ENCODE measurements around the gene METTL16. TPM values are rescaled to one million over a fixed set of nuclear protein-coding genes. Genes with fewer than 3 reads are reported as not detected.

Gene METTL16
- total and polyA plus RNA-seq, 2 donors (not counting 1 experiment from before 2014, with no cell fraction given), result 19.2 to 56.5 TPM

- Histone ChIP-seq H3K9ac (ENCODE audit: low read length) (no peak overlapping the region), H3K9me3 (ENCODE audit: control extremely low read depth in 1 of 3, control insufficient read depth in 2 of 3, insufficient read depth in 1 of 3, low read length in 2 of 3) (no peaks in the 10 kb centered on the region), H4K20me1 (ENCODE audit: control insufficient read depth, insufficient read depth, low read length, poor library complexity, severe bottlenecking) (peaks cover 37% of the 10 kb centered on the region), H3K4me3 (ENCODE audit: control extremely low read depth in 1 of 5, extremely low read depth in 1 of 5, insufficient read depth in 1 of 5, low read depth in 2 of 5, low read length in 4 of 5) (no peak overlapping the region), H3K4me1 (ENCODE audit: control insufficient read depth in 2 of 2, insufficient read depth in 2 of 2, low read length in 2 of 2) (peaks cover 0 to 7% of the 10 kb centered on the region in 2 donors), H3K27me3 (replicated peaks in 1 of 4; ENCODE audit: control extremely low read depth in 1 of 4, control insufficient read depth in 3 of 4, insufficient read depth in 4 of 4, low read length in 3 of 4) (no peaks in the 10 kb centered on the region), H2AFZ (ENCODE audit: insufficient read depth, low read depth, low read length, poor library complexity, severe bottlenecking) (no peak overlapping the region), H3K4me2 (replicated peaks; ENCODE audit: low read depth, low read length, poor library complexity, severe bottlenecking) (no peak overlapping the region), H3K36me3 (replicated peaks in 1 of 2; ENCODE audit: control extremely low read depth in 1 of 2, control insufficient read depth in 1 of 2, extremely low read depth in 1 of 2, insufficient read depth in 2 of 2, low read length in 1 of 2) (peaks cover 10 to 44% of the 10 kb centered on the region in 2 experiments), H3K79me2 (ENCODE audit: control insufficient read depth, insufficient read depth, low read length) (peaks cover 61% of the 10 kb centered on the region), H3K27ac (ENCODE audit: low read length in 2 of 2) (no peak overlapping the region)
- no peak for ATAC-seq (ENCODE audit: low read depth)
- WGBS (ENCODE audit: insufficient coverage), result 29% methylated on average over 1 of the region's 3 CpGs
- ChIA-PET POLR2A (no interaction called here), CTCF (interaction anchor here (0.6 to 1.0 kb wide), 3 partner anchors 96 to 565 kb away, joined by 3 read pairs; no protein-coding TSS in a partner anchor)
- Mint-ChIP-seq H3K9me3 (ENCODE audit: insufficient read depth) (no peaks in the 10 kb centered on the region), H3K27me3 (no peaks in the 10 kb centered on the region), H3K4me3 (no peak overlapping the region), H3K4me1 (peaks cover 31% of the 10 kb centered on the region), H3K27ac (no peak overlapping the region)
- intact Hi-C loops (cut with micrococcal nuclease), result no loop called here
- no peak for DNase-seq
- TF ChIP-seq CTCF (IDR thresholded peaks at IDR 0.05) (no peak), EZH2 (IDR thresholded peaks at IDR 0.05; ENCODE audit: borderline replicate concordance, insufficient read depth, low read depth, low read length, poor library complexity, severe bottlenecking) (no peak)
Observed at GRCh38 chr17:2478458-2478857, 33.2 kb downstream of the METTL16 start.

DNA sequence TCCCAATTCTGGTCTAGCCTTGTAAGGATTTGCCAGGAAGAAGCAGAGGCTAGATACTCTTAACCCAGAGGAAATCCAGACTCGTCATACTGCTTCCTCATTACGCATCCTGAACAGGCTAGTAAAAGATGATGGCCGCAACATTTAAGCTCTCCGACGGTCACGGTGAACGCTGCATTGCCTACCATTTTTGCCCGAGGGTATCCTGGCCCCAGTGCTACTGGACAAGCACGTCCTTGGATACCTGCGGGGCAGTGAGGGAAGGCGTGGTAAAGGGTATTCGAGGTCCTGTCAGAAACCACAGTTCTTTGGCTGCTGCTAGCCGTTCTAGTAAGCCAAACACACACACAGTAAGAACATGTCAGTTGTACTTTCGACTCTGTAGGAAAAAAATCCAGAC lies 36.6 kb downstream of the METTL16 start:
- H3K4me3 Mint-ChIP-seq, result no peak overlapping the region
- CTCF ChIA-PET, result no interaction called here

More for the DNA sequence above, 36.6 kb downstream of the METTL16 start:
- no peak for ATAC-seq (ENCODE audit: low read depth)
- H4K20me1 ChIP-seq (ENCODE audit: control insufficient read depth, insufficient read depth, low read length, poor library complexity, severe bottlenecking), result peaks cover 12% of the 10 kb centered on the region
- no peak overlapping the region for H3K9ac ChIP-seq (ENCODE audit: low read length)
- intact Hi-C loops (cut with micrococcal nuclease), result no loop called here
- no peak overlapping the region for H2AFZ ChIP-seq (ENCODE audit: insufficient read depth, low read depth, low read length, poor library complexity, severe bottlenecking)
- Mint-ChIP-seq H3K27me3 (no peaks in the 10 kb centered on the region), H3K9me3 (ENCODE audit: insufficient read depth) (no peaks in the 10 kb centered on the region), H3K27ac (no peak overlapping the region), H3K4me1 (peaks cover 11% of the 10 kb centered on the region)
- no peaks in the 10 kb centered on the region for H3K9me3 ChIP-seq (ENCODE audit: control extremely low read depth in 1 of 3, control insufficient read depth in 2 of 3, insufficient read depth in 1 of 3, low read length in 2 of 3)
- no peak overlapping the region for H3K27ac ChIP-seq (ENCODE audit: low read length in 2 of 2)
- POLR2A ChIA-PET, result no interaction called here
- H3K36me3 ChIP-seq (replicated peaks in 1 of 2; ENCODE audit: control extremely low read depth in 1 of 2, control insufficient read depth in 1 of 2, extremely low read depth in 1 of 2, insufficient read depth in 2 of 2, low read length in 1 of 2), result peaks cover 20 to 63% of the 10 kb centered on the region in 2 experiments
- H3K27me3 ChIP-seq (replicated peaks in 1 of 4; ENCODE audit: control extremely low read depth in 1 of 4, control insufficient read depth in 3 of 4, insufficient read depth in 4 of 4, low read length in 3 of 4), result no peaks in the 10 kb centered on the region
- H3K4me1 ChIP-seq (ENCODE audit: control insufficient read depth in 2 of 2, insufficient read depth in 2 of 2, low read length in 2 of 2), result peaks cover 0 to 2% of the 10 kb centered on the region in 2 donors
- DNase-seq, result no peak
- peaks cover 33% of the 10 kb centered on the region for H3K79me2 ChIP-seq (ENCODE audit: control insufficient read depth, insufficient read depth, low read length)
- H3K4me2 ChIP-seq (replicated peaks; ENCODE audit: low read depth, low read length, poor library complexity, severe bottlenecking), result no peak overlapping the region
- no peak overlapping the region for H3K4me3 ChIP-seq (ENCODE audit: control extremely low read depth in 1 of 5, extremely low read depth in 1 of 5, insufficient read depth in 1 of 5, low read depth in 2 of 5, low read length in 4 of 5)
- TF ChIP-seq EZH2 (IDR thresholded peaks at IDR 0.05; ENCODE audit: borderline replicate concordance, insufficient read depth, low read depth, low read length, poor library complexity, severe bottlenecking) (no peak), CTCF (IDR thresholded peaks at IDR 0.05) (no peak)
- WGBS (ENCODE audit: insufficient coverage), result 96% methylated on average over 12 of the region's 14 CpGs

Measured in B cell (primary cell).